GM19438 (cell line): ENCODE results near the gene ADAMTS6.
A peak's percentile ranks its signal among the peaks of the same experiment; 100 is the strongest.

ENCODE experiments used
- ATAC-seq: cut with Tn5 transposase; IDR thresholded peaks from one replicate; pipeline ENCODE4 v1.9.1; 2021; ENCODE audit warnings: low read depth; ENCODE audit not compliant: unreplicated experiment

Gene ADAMTS6

DNA sequence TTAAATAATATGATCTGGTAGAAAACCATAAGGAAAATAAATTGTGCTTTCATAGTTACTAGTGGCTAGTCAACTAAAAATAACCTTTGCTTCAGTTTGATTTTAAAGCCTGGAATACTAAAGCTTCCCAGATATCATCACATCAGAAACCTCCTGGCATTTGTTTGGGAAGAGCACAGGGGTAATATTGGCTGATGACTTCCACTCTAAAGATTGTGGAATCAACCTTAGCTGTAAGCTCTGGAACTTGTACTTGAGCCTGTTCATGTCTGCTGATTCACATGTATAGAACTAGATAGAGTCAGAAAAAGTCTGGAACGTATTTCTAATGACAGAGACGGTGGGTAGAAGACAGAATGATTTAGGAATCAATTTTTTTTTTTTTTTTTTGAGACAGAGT, 367.9 kb downstream of the ADAMTS6 start:
- ATAC-seq, result no peak

DNA sequence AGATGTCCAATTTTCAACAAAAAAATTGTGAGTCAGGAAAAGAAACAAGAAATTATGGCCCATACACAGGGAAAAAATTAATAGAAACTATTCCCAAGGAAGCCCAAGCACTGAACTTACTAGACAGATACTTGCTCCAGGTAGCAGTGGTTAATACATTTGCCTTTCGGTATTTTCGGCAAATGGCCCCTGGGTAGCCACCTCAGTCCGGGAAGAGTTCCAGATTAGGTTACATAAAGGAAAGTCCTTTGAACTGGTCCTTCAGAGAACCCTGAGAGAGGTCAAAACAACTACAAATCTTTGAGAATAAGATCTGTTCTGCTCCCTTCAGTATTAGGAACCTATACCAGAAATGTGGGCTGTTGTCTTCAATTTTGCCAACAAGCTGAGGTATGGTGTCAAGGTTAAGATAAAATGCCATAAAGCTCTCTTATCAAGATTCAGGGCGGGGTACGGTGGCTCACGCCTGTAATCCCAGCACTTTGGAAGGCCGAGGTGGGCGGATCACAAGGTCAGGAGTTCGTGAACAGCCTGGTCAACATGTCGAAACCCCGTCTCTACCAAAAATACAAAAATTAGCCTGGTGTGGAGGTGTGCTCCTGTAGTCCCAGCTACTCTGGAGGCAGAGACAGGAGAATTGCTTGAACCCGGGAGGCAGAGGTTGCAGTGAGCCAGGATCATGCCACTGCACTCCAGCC, 369.6 kb downstream of the ADAMTS6 start:
- no peak for ATAC-seq

DNA sequence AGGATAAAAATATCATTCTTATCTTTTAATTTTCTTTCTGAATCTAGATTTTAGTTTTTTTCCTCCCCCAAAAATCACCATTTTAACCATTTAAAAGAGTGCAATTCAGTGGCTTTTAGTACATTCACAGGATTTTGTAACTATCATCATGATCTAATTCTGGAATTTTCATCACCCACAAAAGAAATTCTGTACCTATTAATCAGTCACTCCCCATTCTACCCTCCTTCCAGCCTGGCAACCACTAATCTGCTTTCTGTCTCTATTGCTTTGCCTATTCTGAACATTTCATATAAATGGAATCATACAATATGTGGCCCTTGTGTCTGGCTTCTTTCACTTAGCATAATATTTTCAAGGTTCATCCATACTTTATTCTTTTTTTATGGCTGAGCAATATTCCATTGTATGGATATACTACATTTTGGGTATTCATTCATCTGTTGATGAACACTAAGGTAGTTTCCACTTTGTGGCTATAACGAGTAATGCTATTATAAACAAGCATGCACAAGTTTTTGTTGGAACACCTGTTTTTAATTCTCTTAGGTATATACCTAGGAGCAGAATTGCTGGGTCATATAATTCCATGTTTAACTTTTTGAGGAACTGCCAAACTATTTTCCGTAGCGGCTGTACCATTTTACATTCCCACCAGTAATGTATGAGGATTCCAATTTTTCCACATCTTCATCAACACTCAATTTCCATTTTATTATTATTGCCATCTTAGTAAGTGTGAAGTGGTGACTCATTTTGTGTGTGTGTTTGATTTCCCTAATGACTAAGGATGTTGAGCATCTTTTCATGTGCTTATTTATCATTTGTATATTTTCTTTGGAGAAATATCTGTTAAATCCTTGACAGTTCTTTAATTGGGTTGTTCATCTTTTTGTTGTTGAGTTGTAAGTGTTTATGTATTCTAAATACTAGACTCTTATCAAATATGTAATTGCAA, 372.7 kb downstream of the ADAMTS6 start:
- no peak for ATAC-seq

DNA sequence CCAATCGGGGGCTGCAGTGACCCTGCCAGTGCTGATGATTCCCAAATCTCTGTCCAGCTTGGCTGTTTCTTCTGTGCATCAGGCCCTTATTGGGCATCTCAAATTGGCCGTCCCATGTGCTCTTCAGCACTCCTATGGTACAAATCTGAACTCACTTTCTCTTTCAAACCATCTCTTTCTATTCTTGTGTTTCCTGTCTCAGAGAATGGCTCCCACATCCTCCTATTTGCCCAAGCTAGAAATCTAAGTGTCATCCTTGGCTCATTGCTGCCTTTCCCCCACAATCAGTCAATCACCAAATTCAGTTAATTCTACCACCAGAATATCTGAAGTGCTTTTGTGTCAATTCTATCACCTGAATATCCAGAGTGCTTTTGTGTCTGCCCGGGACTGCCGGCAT, 376.4 kb downstream of the ADAMTS6 start:
- ATAC-seq, result no peak

DNA sequence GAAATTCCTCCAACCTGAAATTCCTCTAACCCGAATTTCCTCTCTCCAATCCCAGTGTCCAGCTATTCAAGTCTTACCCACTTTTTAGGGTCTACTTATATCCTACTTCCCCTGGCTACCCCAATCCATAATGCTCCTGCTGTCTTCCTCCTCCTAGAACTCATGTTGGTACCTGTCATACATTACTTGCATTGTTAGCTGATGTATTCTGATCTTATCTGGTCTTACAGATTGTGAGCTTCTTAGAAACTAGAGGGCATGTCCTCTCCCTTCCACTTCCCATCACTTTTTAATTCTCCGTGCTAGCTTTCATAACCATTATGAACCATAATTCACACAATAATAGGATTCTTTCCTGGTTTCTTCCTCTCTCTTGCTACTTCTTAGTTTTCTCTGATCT, 376.9 kb downstream of the ADAMTS6 start:
- no peak for ATAC-seq

DNA sequence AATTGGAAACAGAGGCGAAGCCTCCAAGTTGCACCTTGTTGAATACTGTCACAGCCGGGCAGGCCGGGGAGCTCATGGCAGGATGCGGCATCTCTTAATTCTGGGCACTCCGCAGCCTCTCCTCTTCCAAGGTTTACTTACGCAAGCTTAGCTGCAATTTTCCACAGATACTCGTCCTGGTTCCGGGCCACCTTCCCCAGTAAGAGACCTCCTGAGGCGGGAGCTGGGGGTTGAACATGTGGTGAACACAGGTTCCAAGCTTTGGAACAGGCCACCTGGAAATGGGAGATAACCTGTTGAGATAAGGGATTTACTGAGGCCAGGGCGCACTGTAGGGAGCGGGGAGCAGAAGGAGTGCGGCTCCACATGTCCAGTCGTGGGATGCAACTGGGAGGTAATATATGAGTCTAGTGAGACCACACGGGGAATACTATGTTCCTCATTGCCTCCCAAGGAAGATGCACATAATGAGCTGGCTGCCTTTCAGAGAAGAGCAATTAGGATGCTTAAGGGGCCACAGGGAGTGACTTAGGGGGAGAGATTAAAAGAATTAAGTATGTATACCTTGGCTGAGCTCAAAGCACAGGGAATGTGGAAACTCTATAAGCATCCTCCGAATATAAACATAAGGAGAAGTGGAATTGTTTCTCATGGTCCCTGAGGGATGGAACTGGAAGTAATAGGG, 377.8 kb downstream of the ADAMTS6 start:
- ATAC-seq, result no peak

DNA sequence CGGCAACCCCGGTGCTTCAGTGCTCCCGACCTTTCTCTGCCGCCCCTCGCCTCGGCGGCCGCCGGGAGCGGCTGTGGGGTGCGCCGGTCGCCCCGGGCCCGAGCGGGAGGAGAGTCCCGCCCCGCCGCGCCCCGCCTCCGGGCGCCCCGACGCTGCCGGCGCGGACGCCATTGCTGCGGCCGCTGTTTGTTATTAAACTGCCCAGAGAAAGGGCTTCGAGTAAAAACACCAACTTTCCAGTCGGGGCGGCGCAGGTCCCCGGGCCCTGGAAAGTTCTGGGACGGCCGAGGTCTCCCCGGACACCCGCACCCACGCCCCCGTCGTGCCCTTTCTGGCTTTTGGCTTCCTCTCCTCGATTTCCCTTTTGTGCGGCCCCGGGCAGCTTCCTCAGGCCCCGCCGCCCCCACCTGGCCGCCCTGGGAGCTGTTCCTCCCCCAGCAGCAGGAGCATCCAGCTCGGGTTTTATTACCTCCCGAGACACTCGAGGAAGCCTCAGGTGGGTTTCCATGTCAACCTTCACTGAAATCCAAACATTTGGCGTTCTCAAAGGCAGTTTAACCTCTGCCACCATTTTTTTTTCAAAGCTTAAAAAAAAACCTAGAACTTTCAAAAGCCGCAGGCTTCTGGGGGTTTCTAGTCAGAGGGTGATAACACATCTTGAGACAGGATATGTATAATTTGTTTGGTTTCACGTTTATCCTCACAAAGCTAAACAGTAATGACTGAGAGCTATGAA, 378.6 kb downstream of the ADAMTS6 start:
- ATAC-seq, result peak; percentile 77

DNA sequence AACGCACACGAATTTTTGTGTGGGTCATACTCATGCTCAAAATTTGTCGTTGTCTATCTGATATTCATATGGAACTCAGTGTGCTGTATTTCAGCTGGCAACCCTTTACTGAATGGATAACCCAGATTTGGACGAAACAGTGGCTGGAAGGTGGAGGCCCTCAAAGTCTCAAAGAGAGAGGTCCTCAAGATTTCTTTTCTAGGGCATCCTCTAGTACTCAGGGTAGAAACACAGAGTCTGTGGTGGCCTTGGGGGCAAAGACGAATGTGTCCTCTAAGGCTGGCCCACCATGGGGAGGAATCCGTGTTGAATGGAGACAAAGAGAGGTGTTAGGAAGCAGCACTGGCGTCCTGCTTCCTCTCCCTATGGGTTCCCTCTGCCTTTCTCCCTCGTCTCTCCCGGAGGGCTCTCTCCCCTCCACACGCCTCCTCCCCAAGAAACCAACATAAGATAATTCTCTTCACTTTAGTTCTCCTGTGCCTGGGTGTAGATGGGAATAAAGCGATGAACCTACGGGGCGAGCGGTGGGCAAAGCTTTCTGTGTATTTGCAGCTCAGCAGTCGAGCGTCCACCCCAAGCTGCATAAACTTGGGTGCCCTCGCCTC, 379.2 kb downstream of the ADAMTS6 start:
- peak; percentile 3 for ATAC-seq

DNA sequence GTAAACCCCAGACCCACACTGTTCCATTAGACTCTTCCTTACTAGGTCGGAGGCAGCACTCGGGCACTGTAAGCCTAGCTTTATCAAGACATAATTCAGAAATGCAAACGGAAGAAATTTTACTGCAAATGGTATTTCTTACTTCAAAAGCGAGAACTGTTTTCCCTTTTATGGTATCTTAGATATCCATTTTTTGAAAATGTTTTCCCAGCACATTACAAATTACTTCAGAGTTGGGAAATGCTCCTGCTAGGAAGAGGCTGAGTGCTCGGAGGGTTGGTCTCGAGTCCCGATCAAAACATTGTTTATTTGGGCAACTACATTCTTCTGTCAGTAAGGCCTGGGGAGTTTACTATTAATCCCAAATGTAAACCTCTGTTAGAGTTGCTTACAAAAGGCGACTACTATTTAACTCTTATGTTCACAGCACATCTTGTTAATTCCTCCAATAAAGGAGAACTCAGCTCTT, 380.1 kb downstream of the ADAMTS6 start:
- ATAC-seq, result no peak

DNA sequence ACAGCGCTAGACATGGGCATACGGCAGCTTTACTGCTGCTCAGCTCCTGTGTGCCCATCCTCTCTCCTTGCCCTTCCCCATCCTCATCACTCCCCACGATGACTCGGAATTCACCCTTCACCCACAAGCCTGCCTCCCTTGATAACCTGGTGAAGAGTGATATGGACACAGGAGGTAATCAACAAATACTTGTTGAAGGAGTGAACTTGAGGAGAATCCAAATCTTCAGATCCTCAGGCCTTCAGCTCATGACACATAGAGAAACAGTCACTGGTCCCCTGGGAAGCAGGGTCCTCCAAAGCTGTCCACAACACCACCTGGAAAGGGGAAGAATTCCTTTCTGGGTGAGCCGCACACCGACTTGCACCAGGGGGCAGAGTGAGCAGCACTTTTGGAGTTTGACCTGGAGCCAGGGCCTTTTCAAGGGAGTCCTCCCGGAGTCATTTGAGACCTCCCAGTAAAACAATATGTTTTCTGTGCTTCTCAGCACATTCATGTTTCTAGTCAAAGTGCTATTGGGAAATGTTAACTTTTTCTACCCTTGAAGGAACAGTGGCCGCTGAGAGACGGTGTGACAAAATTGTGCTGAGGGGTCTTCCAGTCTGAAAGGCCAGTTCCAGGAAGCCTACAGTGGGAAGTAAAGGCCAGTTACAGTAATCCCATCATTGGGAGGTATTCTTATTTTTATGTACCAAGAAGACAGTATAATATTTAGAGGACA, 380.6 kb downstream of the ADAMTS6 start:
- ATAC-seq, result no peak
